ENCODE measurements around the gene KREMEN1.
"Not testable (repeated sequence)": the region's sequence is repeated elsewhere in the genome, so short reads cannot be mapped to it uniquely, and the experiment has no call there.

KREMEN1 gene

DNA sequence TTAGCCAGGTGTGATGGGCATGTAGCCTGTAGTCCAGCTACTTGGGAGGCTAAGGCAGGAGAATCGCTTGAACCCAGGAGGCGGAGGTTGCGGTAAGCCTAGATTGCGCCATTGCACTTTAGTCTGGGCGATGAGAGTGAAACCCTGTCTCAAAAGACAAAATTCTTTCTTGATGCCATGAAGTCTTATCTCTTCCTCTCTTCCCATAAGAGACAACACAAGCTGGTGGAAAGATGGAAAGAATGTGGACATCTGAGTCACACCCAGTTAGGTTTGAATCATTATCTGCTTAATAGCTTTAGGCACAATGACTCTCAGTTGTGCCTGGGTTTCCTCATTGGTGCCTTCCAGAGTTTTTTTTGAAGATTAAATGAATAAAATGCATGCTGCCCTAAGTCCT, 35.3 kb downstream of the KREMEN1 start:
- no peak for DNase-seq

DNA sequence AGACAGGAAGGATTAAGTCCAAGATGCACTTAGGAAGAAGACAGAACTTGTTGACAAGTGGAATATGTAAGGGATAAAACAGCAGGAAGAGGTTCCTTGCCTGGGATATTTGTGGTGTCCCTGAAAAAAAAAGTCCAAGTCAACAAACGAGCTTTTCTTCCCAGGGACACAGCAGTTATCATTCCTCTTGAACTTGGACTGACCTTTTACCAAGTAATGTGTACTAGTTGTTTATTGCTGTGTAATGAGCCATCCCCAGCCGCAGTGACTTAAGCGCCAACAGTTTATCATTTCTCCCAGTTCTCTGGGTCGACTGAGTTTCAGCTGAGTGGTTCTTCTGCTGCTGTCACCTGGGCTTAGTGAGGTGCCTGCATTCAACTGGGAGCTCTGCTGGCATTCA, 37.0 kb downstream of the KREMEN1 start:
- DNase-seq, result no peak

DNA sequence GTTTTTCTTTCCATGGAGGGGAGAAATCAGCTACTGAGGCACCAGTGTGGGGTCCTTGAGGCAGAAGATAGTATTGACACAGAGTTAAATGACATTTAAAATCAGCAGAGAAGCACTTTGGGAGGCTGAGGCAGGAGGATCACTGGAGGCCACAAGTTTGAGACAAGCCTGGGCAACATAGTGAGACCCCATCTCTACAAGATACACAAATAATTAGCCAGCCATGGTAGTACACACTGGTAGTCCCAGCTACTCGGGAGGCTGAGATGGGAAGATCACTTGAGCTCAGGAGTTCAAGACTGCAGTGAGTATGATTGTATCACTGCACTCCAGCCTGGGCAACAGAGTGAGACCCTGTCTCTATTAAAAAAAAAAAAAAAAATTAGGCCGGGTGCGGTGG, 38.1 kb downstream of the KREMEN1 start:
- no peak for DNase-seq

DNA sequence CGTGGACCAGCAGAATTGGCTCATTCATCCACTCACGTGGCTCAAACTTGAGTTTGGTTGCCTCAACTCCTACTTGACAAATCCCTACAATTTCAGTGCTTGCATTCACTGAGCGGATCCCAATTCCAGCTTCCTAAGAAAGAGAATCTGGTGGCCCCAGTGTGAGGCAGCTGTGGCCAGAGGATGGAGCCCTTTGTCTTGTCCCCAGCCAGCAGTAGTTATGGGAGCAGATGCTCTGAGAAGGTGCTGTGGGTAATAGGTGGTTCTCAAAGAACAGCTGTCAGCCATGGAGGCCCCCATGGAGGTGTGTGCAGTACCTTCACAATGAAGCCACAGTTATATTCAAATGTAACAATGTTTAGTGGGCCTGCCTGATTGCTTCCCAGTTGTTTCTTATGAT, 39.3 kb downstream of the KREMEN1 start:
- no peak for DNase-seq

DNA sequence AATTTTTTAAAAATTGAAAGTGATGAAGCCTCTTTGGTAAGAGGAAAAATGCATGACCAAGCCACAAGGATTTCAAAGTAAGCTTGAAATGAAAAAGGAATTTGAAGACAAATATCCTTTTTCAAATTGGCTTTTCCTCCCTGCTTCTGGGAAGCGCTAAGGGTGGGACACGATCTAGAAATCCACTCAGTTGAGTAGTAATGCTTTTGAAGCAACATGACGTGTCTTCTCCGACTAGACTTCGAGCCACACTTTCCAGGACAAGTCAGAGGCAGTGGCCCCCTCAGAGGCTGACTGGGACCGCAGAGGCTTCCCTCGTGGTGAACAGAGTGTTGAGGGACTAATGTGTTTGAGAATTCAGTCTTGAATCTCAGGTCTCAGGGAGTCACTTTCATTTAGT, 39.8 kb downstream of the KREMEN1 start:
- no peak for DNase-seq

DNA sequence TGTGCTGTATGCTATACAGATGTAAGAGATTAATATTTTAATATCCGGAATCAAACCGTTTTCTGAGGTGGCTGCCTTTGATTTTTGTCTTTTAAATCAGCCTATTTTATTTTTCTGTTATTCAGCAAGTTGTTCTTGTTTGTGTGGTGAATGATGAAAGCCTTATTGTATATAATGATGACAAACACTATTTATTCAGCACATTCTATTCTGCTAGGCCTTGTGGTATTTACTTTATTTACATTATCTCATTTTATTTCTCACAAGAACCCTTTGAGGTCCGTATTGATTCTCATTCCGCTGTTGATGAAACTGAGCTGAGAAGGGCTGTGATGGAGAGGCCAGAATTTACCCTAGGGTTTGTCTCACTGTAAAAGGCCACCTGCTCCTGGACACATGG, 40.5 kb downstream of the KREMEN1 start:
- no peak for DNase-seq

DNA sequence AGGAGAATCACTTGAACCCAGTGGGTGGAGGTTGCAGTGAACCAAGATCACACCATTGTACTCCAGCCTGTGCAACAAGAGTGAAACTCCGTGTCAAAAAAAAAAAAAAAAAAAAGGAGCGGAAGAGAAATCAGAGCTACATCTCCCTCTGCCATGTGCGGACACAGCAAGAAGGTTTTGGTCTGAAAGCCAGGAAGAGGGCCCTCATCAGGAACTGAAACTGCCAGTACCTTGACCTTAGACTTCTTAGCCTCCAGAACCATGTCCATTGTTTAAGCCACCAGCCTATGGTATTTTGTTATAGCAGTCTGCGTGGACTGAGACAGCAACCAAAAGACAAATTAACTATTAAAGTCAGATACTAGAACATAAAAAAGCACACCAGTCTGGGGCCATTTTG, 41.6 kb downstream of the KREMEN1 start:
- DNase-seq, result no peak

DNA sequence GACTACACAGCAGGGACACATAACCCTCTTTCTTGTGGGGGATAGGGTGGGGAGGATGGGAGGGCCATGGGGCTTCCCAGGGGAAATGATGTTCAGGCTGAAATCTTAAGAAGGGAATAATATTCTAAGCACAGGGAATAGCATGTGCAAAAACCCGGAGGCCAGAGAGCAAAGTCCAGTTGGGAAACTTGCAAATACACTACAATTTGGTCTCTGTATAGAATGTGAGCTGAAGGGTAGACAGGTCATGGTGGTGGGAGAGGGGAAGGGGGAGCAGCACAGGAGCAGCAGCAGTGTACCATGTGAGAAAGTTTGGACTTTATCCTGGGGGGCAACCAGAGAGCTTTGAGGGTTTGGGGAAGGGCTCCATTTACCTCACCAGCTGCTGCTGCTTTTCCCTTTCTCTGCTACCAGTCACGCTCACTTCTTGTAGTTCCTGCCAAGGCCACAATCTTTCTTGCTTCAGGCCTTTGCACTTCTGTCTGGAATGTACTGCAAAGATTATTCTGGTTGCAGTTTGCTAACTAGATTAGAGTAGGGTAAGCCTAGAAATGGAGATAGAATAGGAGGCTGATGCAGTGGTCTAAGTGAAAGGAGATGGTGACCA, 43.0 kb downstream of the KREMEN1 start:
- DNase-seq, result no peak

DNA sequence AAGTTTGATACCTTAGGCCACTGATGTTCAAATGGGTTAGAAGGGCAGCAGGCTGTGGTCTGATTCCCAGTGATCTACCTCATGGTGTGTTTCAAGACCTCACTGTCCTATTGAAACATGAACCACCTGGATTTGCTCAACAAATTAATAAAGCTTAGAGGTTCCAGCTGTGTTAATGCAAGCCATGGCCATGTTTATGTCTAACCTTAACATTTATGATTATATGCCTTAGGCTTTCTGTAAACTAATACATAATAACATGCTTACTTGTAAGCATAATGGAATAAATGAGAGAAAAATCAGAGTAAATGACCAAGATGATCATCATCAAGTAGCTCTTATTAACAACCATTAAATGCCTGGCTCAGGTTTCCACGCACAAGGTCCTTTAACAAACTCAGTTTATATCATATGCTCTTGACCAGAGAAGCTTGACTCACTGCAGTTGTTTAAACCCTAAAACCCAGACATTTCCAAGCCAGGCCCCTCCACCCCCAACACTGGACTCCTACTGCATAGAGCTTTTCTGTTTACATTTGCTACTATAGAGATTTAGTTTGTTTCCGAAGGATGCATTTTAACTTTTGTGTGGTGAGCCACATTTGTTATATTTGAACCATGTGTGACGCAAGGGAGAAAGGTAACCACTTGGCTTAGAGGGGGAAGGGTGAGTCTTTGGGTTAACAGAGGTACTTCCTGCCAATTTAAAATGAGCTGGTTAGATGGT, 43.7 kb downstream of the KREMEN1 start:
- no peak for DNase-seq

DNA sequence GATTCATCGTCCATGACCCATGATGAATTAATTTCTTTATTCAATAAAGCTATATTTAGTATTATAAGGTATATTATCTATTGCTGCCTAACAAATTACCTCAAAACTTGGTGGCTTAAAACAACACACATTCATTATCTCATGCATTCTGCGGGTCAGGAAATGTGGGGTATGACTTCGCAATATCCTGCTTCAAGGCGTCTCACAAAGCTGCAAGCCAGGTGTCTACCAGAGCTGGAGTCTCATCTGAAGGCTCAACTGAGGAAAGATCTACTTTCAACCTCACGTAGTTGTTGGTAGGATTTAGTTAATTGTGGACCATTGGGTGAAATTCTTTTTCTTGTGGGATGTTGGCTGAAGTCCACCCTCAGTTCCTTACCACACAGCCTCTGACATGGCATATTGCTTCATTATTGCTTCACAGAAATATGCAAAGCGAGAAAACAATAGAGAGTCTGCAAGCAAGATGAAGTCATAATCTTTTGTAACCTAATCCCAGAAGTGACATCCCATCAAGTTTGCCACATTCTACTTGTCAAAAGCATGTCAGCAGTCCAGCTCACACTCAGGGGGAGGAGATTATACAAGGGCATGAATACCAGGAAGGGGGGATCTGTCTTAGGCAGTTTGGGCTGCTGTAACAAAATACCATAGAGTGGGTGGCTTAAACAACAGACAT, 45.1 kb downstream of the KREMEN1 start:
- no peak for DNase-seq

DNA sequence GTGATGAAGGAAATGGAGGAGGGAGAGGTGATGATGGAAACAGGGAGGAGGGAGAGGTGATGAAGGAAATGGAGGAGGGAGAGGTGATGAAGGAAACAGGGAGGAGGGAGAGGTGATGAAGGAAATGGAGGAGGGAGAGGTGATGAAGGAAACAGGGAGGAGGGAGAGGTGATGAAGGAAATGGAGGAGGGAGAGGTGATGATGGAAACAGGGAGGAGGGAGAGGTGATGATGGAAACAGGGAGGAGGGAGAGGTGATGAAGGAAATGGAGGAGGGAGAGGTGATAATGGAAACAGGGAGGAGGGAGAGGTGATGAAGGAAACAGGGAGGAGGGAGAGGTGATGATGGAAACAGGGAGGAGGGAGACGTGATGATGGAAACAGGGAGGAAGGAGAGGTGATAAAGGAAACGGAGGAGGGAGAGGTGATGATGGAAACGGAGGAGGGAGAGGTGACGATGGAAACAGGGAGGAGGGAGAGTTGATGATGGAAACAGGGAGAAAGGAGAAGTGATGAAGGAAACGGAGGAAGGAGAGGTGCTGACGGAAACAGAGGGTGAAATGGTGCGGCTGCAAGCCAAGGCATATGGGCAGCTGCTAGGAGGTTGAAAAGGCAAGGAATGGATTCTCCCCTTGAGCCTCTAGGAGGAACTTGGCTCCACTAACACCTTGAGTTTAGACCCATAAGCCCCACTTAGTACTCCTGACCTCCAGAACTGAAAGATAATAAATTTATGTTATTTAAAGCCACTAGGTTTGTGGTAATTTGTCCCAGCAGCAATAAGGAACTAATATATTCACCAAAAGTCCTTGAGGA, 47.5 kb downstream of the KREMEN1 start:
- not testable (repeated sequence) for DNase-seq

DNA sequence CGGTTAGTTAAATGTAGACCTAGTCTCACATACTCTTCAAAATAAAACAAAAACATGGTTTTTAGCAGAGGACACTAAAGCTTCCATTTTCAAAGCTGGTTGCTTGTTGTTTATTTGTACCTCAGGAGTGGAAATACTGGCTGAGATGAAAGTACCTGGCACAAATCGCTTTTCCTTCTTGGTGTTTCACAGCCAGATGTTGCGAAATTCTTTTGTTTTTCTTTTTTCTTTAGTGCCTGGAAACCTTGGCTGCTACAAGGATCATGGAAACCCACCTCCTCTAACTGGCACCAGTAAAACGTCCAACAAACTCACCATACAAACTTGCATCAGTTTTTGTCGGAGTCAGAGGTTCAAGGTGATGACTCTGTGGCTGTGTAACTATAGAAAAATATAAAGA, 48.3 kb downstream of the KREMEN1 start:
- no peak for DNase-seq

DNA sequence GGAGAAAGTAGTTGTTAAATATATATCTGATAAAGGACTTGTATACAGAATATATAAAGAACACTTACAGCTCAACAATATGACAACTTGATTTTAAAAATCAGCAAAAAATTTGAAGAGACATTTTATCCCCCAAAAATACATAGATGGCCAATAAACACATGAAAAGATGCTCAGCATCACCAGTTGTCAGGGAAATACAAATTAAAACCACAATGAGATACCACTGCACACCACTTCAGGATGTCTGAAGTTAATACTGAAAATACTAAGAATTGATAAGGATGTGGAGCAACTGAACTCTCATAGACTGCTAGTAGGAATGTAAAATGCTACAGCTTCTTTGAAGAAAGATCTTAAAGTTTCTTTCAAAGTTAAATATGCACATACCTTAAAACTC, 49.2 kb downstream of the KREMEN1 start:
- no peak for DNase-seq

DNA sequence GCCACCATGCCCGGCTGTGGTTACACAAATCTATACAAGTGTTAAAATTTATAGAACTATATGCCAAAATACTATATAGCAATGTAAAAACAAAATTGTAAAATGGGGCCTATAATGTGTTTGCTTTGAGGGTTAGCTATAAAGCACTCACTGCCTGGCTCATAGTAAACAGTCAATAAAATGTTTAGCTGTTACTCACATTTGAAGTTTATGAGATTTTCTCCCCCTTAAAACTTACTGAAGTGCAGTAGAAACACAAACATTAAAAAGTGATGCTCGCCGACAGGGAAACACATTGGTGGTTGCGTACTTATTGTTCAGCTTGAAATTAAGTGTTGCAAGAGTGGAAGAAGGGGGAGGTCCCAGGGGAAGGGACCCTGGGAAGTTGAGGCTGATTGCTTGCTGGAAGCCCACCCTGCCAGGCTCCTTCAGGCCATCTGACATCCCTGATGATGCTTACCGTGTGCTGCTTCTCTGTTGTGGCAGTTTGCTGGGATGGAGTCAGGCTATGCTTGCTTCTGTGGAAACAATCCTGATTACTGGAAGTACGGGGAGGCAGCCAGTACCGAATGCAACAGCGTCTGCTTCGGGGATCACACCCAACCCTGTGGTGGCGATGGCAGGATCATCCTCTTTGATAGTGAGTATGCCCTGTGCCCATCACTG, 52.1 kb downstream of the KREMEN1 start:
- no peak for DNase-seq

DNA sequence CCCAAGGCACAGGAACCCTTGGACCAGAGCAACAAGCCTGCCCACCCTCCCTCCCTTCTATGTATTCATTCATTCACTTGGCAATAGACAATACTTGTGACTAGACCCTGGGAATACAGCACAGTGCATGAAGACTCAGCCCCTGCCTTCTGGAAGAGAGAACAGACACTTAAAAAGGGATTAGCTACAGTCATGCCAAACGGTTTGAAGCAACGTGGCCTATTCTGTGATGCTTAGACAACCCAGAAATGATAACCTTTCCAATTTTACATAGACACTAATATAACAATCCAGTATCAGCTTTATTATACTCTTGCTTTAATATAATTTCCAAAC, 52.6 kb downstream of the KREMEN1 start:
- DNase-seq, result no peak

DNA sequence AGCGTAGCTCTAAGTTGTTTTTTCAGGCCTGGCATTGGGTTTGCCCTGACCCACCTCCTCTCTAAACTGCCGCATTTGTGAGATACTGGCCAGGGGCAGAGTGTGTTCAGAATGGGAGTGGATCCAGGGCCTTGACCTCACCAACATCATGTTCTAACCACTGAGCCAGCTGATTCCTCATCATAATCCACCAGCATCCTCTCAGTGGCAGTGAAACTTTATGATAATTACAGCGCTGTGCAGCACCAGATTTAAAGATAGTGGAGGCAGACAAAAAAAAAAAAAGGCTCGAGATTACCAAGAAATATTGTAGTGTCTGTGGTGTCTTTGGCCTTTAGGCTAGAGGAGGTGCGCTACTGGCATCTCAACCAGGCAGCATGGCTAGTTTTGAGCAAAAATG, 53.0 kb downstream of the KREMEN1 start:
- no peak for DNase-seq

DNA sequence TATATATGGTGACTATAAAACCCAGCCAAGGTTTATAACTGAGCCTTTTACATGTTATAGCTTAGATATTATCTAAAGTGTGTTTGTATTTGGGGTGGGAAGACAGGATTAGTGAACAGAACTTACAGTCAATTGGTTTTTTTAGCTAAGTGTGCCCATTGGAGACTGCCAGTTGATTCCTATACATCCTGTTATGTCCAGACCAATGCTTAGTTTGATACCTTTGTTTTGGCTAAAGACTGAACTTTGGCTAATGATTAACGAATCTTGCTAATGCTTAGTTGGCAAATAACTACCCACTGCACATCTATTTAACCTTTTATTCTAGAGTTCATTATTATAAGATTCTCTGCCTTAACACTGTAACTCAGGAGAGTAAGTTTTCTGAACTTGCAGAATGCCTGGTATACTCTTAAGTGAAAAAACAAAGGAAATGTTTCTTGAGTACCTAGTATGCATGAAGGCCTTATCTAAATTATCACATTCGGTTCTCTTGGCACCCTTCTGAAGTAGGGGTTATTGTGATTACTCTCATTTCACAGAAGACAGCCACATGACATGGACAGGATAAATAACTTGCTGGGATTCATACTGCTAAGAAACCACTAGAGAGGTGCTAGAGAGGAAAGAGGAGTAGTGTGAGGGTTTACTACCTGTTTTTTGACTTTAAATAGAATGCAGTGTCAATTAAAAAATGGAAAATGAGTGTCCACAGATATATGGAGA, 54.0 kb downstream of the KREMEN1 start:
- no peak for DNase-seq

DNA sequence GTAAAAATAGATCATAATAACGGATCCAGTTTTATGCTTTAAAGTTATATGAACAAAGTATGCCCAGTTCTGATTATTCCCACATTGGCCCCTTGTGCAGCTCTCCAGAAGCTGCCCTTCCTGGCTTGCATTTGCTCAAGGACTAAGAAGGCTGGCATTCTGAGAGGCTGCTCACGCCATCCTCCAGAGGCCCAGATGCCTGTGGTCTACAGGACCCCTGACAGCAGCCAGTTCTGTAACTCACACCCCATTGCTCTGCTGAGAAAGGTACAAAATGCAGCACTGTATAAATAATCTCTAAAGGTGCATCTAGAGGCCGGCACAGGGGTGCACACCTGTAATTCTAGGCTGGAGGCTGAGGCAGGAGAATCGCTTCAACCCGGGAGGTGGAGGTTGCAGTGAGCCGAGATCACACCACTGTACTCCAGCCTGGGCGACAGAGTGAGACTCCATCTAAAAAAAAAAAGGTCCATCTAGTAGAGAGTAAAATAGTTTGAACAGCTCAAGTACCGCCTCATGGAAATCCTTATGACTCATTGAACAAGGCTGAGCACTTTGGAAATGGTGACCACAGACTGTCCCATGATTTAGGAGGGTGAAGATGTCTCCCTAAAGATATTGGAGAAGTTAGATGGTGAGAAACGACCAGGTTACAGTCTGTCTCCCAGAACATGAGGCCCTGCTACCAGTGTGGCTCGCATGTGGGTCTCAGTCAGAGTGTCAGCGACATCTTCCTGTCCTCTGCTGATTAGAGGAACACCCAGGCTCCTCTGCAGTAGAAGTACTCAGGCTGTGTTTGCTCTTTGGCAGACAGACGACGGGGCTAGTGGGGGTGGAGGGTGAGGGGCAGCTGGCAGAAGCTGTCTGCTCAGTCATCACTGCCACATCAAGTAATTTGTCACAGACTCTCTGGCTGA, 56.3 kb downstream of the KREMEN1 start:
- no peak for DNase-seq

DNA sequence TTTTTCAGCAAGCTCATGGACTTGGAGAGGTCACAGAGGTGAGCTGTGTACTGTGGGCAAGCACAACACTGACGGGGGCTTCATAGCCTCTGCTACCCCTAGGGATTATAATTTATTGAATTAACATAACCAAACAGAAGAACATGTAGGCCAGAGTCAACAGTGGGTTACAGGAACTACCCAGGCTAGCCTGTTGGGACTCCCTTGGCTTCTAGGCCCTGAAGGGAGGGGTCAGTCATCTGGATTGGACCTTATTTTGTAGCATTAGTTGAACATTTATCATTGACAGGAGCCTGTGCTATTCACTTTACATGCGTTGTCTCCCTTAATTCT, 56.9 kb downstream of the KREMEN1 start:
- no peak for DNase-seq

DNA sequence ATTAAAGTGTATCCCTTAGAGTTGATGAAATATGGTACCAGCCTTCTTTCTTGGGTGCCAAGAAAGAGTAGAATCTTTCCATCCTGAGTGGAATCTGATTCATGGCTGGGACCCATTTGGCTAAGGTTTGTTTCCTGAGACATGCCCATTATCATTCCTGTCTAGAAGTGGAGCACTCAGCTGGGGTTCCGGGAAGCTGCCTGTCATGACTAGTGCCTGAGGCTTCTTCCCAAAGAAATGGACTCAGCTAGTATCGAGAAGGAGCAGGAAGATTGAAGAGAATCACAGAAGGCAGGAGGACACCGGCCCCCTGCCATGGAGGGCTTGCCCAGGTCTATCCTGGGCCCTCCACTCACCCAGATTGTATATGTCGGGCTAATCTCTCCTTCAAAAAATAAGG, 57.6 kb downstream of the KREMEN1 start:
- no peak for DNase-seq

DNA sequence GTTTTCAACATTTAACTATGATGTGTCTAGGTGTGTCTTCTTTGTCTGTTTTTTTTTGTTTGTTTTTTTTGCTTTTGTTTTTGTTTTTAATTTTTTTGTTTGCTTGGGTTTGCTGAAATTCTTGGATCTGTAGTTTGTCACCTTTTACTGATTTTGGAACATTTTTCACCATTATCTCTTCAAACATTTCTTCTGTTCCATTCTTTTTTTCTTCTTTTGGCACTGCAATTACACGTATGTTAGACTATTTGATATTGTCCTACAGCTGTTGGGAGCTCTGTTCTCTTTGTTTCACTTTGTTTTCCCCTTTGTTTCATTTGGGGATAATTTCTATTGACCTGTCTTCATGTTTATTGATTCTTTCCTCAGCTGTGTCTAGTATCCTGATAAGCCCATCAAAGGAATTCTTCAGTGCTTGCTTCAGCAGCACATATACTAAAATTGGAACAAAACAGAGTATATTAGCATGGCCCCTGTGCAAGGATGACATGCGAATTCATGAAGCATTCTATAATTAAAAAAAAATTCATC, 60.8 kb downstream of the KREMEN1 start:
- no peak for DNase-seq

Data from cortex of kidney (tissue), 1 donor.